Measurements from ENCODE around the gene KLK3.

Gene KLK3

DNA sequence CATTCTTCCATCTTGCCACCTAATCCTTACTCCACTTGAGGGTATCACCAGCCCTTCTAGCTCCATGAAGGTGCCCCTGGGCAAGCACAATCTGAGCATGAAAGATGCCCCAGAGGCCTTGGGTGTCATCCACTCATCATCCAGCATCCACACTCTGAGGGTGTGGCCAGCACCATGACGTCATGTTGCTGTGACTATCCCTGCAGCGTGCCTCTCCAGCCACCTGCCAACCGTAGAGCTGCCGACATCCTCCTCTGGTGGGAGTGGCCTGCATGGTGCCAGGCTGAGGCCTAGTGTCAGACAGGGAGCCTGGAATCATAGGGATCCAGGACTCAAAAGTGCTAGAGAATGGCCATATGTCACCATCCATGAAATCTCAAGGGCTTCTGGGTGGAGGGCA lies 3.1 kb upstream of the KLK3 start:
- Histone ChIP-seq H3K9me3 (replicated peaks; ENCODE audit: insufficient read depth, low read length) (no peaks in the 10 kb centered on the region), H3K27me3 (replicated peaks; ENCODE audit: insufficient read depth, low read length) (peaks cover 37% of the 10 kb centered on the region), H3K4me3 (ENCODE audit: low read length) (no peak overlapping the region), H3K4me2 (ENCODE audit: low read depth, low read length) (no peak overlapping the region), H3K4me1 (ENCODE audit: low read length) (no peaks in the 10 kb centered on the region), H2AFZ (ENCODE audit: low read length) (no peak overlapping the region), H3K79me2 (ENCODE audit: low read length) (no peaks in the 10 kb centered on the region), H3F3A (ENCODE audit: insufficient read depth, low read length) (no peaks in the 10 kb centered on the region), H4K20me1 (ENCODE audit: insufficient read depth, low read length) (no peaks in the 10 kb centered on the region), H3K27ac (ENCODE audit: low read length) (no peak overlapping the region), H3K36me3 (replicated peaks; ENCODE audit: insufficient read depth, low read length) (no peaks in the 10 kb centered on the region), H3K9ac (ENCODE audit: low read length) (no peak overlapping the region), H3K9me2 (replicated peaks; ENCODE audit: insufficient read depth, low read length) (no peaks in the 10 kb centered on the region)
- no peak for DNase-seq
- TF ChIP-seq EZH2 (optimal IDR thresholded peaks at IDR 0.05; ENCODE audit: low read depth, low read length) (no peak), EZH2phosphoT487 (IDR thresholded peaks at IDR 0.05; ENCODE audit: low read length) (no peak)
- TF ChIP-seq, protein P1, sequence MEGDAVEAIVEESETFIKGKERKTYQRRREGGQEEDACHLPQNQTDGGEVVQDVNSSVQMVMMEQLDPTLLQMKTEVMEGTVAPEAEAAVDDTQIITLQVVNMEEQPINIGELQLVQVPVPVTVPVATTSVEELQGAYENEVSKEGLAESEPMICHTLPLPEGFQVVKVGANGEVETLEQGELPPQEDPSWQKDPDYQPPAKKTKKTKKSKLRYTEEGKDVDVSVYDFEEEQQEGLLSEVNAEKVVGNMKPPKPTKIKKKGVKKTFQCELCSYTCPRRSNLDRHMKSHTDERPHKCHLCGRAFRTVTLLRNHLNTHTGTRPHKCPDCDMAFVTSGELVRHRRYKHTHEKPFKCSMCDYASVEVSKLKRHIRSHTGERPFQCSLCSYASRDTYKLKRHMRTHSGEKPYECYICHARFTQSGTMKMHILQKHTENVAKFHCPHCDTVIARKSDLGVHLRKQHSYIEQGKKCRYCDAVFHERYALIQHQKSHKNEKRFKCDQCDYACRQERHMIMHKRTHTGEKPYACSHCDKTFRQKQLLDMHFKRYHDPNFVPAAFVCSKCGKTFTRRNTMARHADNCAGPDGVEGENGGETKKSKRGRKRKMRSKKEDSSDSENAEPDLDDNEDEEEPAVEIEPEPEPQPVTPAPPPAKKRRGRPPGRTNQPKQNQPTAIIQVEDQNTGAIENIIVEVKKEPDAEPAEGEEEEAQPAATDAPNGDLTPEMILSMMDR (IDR thresholded peaks at IDR 0.05; ENCODE audit: low read length) = no peak

DNA sequence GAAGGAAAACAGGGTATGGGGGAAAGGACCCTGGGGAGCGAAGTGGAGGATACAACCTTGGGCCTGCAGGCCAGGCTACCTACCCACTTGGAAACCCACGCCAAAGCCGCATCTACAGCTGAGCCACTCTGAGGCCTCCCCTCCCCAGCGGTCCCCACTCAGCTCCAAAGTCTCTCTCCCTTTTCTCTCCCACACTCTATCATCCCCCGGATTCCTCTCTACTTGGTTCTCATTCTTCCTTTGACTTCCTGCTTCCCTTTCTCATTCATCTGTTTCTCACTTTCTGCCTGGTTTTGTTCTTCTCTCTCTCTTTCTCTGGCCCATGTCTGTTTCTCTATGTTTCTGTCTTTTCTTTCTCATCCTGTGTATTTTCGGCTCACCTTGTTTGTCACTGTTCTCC lies 2.7 kb downstream of the KLK3 start:
- H3K27ac ChIP-seq (ENCODE audit: low read length) = no peak overlapping the region
- H3K4me2 ChIP-seq (ENCODE audit: low read depth, low read length) = no peak overlapping the region
- no peak for DNase-seq
- H3K9me2 ChIP-seq (replicated peaks; ENCODE audit: insufficient read depth, low read length) = no peaks in the 10 kb centered on the region
- H3F3A ChIP-seq (ENCODE audit: insufficient read depth, low read length) = no peaks in the 10 kb centered on the region
- H3K9ac ChIP-seq (ENCODE audit: low read length) = no peak overlapping the region
- peaks cover 55% of the 10 kb centered on the region for H3K27me3 ChIP-seq (replicated peaks; ENCODE audit: insufficient read depth, low read length)
- no peaks in the 10 kb centered on the region for H4K20me1 ChIP-seq (ENCODE audit: insufficient read depth, low read length)
- no peak for TF ChIP-seq EZH2 (optimal IDR thresholded peaks at IDR 0.05; ENCODE audit: low read depth, low read length)
- no peak for TF ChIP-seq EZH2phosphoT487 (IDR thresholded peaks at IDR 0.05; ENCODE audit: low read length)
- TF ChIP-seq, protein P1 (IDR thresholded peaks at IDR 0.05; ENCODE audit: low read length) = no peak
- no peaks in the 10 kb centered on the region for H3K4me1 ChIP-seq (ENCODE audit: low read length)
- H3K9me3 ChIP-seq (replicated peaks; ENCODE audit: insufficient read depth, low read length) = no peaks in the 10 kb centered on the region
- H2AFZ ChIP-seq (ENCODE audit: low read length) = no peak overlapping the region
- H3K79me2 ChIP-seq (ENCODE audit: low read length) = no peaks in the 10 kb centered on the region
- H3K36me3 ChIP-seq (replicated peaks; ENCODE audit: insufficient read depth, low read length) = no peaks in the 10 kb centered on the region
- no peak overlapping the region for H3K4me3 ChIP-seq (ENCODE audit: low read length)

DNA sequence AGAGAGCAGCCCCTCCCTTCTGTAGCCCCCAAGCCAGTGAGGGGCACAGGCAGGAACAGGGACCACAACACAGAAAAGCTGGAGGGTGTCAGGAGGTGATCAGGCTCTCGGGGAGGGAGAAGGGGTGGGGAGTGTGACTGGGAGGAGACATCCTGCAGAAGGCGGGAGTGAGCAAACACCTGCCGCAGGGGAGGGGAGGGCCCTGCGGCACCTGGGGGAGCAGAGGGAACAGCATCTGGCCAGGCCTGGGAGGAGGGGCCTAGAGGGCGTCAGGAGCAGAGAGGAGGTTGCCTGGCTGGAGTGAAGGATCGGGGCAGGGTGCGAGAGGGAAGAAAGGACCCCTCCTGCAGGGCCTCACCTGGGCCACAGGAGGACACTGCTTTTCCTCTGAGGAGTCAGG lies 4.2 kb downstream of the KLK3 start:
- no peaks in the 10 kb centered on the region for H3K79me2 ChIP-seq (ENCODE audit: low read length)
- no peak overlapping the region for H3K4me2 ChIP-seq (ENCODE audit: low read depth, low read length)
- H3K27me3 ChIP-seq (replicated peaks; ENCODE audit: insufficient read depth, low read length) = peaks cover 63% of the 10 kb centered on the region
- H3K4me1 ChIP-seq (ENCODE audit: low read length) = no peaks in the 10 kb centered on the region
- DNase-seq = no peak
- H2AFZ ChIP-seq (ENCODE audit: low read length) = no peak overlapping the region
- H3K9me2 ChIP-seq (replicated peaks; ENCODE audit: insufficient read depth, low read length) = no peaks in the 10 kb centered on the region
- no peaks in the 10 kb centered on the region for H3F3A ChIP-seq (ENCODE audit: insufficient read depth, low read length)
- no peaks in the 10 kb centered on the region for H3K9me3 ChIP-seq (replicated peaks; ENCODE audit: insufficient read depth, low read length)
- H3K27ac ChIP-seq (ENCODE audit: low read length) = no peak overlapping the region
- no peak overlapping the region for H3K4me3 ChIP-seq (ENCODE audit: low read length)
- H3K36me3 ChIP-seq (replicated peaks; ENCODE audit: insufficient read depth, low read length) = no peaks in the 10 kb centered on the region
- no peak overlapping the region for H3K9ac ChIP-seq (ENCODE audit: low read length)
- no peaks in the 10 kb centered on the region for H4K20me1 ChIP-seq (ENCODE audit: insufficient read depth, low read length)
- no peak for TF ChIP-seq EZH2 (optimal IDR thresholded peaks at IDR 0.05; ENCODE audit: low read depth, low read length)
- TF ChIP-seq, protein P1 (IDR thresholded peaks at IDR 0.05; ENCODE audit: low read length) = no peak
- TF ChIP-seq EZH2phosphoT487 (IDR thresholded peaks at IDR 0.05; ENCODE audit: low read length) = no peak
